Calu3 (cell line): Measurements from ENCODE around the gene LYPLA2. TPM values are rescaled to one million over a fixed set of nuclear protein-coding genes. Genes with fewer than 3 reads are reported as not detected.

Experiments
- BruUV-seq: library from RNA; stranded (reverse); fragments of 400-500 nt; replicated peaks from 2 replicates; lab custom pipeline; 2021; lab: Mats Ljungman, UMichigan
- CTCF ChIA-PET: fragments of 300-600 bp; sonication (Branson Sonifier 250); formaldehyde crosslinking; loops from one replicate; lab custom pipeline; 2022; ENCODE audit warnings: antibody characterized with exemption; lab: Charles Lee
- DNase-seq: peaks from one replicate; pipeline ENCODE4 v3.0.0; 2022
- H3K27ac Mint-ChIP-seq: one replicate; pipeline ENCODE4 v1.8.0; 2022; ENCODE audit warnings: mixed read lengths; ENCODE audit not compliant: unreplicated experiment
- H3K27me3 Mint-ChIP-seq: one replicate; pipeline ENCODE4 v1.8.0; 2022; ENCODE audit warnings: mixed read lengths; ENCODE audit not compliant: unreplicated experiment
- H3K36me3 Mint-ChIP-seq: one replicate; pipeline ENCODE4 v1.8.0; 2022; ENCODE audit warnings: mild to moderate bottlenecking, moderate library complexity, mixed read lengths; ENCODE audit not compliant: insufficient read depth, unreplicated experiment
- H3K4me1 Mint-ChIP-seq: one replicate; pipeline ENCODE4 v1.8.0; 2022; ENCODE audit warnings: mild to moderate bottlenecking, low read depth, mixed read lengths; ENCODE audit not compliant: unreplicated experiment
- H3K4me3 Mint-ChIP-seq: one replicate; pipeline ENCODE4 v1.8.0; 2022; ENCODE audit warnings: mild to moderate bottlenecking, low read depth, moderate library complexity, mixed read lengths; ENCODE audit not compliant: unreplicated experiment
- H3K9me3 Mint-ChIP-seq: one replicate; pipeline ENCODE4 v1.8.0; 2022; ENCODE audit warnings: low read depth, mixed read lengths; ENCODE audit not compliant: unreplicated experiment
- intact Hi-C: fragments of 100-400 bp; cut with micrococcal nuclease; formaldehyde crosslinking; loops from one replicate; pipeline ENCODE4 v1.10.0; 2022; ENCODE audit not compliant: unreplicated experiment
- total RNA-seq: library from RNA; stranded (reverse); gene quantifications from 2 replicates; pipeline ENCODE4 v1.2.3, GENCODE V29; 2022
- TF ChIP-seq, protein P1 (sequence below): fragments of 200-600 bp; IDR thresholded peaks from one replicate; pipeline ENCODE4 v1.8.0; 2022; ENCODE audit warnings: antibody characterized with exemption; ENCODE audit not compliant: unreplicated experiment

Gene LYPLA2
- total RNA-seq, 1 experiment from 2014 or later, result 52.0 TPM

DNA sequence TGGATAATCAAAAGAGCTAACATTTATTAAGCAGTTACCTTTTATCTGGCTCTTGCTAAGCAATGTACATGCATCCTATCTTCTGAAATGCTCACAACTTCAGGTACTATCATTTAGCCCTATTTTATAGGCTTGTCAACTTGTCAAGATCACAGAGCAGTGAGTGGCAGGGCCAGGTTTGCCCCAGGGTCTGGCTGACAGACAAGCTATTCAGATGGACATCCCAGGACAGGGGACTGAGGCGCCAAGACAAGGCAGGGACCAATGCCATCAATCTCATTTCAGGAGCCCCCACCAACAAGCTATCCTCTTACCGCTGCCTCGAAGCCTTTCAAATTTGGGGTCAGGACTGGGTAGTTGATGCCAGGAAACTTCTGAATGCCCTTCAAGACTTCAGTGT is 25.4 kb downstream of the LYPLA2 start:
- no peak for DNase-seq
- CTCF ChIA-PET, result interaction anchor here (0.7 kb wide), 1 partner anchor 9 kb away, joined by 3 read pairs; no protein-coding TSS in a partner anchor
- intact Hi-C loops, result loop anchor here (10.0 kb wide), 1 partner anchor 48 kb away; the partner anchor contains the start of gene FUCA1

DNA sequence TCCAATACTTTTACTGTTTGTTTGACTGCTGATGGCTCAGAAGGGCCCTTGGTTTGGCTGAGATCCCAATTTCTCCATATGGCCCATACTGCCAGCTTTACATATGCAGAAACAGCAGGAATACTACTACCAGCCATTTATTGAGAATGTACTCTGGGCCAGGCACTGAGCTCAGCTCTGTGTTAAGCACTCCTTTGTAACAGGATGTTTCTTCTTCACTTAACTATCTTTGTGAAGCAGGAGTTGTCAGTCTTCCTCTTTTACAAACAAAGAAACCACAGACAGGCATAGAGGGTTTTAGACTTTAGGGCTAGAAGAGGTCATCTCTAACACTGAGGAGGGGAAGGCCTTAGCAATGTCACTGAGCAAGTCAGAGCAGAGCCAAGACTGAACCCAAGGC is 26.0 kb downstream of the LYPLA2 start:
- TF ChIP-seq, protein P1, sequence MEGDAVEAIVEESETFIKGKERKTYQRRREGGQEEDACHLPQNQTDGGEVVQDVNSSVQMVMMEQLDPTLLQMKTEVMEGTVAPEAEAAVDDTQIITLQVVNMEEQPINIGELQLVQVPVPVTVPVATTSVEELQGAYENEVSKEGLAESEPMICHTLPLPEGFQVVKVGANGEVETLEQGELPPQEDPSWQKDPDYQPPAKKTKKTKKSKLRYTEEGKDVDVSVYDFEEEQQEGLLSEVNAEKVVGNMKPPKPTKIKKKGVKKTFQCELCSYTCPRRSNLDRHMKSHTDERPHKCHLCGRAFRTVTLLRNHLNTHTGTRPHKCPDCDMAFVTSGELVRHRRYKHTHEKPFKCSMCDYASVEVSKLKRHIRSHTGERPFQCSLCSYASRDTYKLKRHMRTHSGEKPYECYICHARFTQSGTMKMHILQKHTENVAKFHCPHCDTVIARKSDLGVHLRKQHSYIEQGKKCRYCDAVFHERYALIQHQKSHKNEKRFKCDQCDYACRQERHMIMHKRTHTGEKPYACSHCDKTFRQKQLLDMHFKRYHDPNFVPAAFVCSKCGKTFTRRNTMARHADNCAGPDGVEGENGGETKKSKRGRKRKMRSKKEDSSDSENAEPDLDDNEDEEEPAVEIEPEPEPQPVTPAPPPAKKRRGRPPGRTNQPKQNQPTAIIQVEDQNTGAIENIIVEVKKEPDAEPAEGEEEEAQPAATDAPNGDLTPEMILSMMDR, result no peak
- no peak overlapping the region for H3K4me3 Mint-ChIP-seq
- no peak overlapping the region for H3K27ac Mint-ChIP-seq
- no peaks in the 10 kb centered on the region for H3K36me3 Mint-ChIP-seq
- no peaks in the 10 kb centered on the region for H3K4me1 Mint-ChIP-seq
- no peaks in the 10 kb centered on the region for H3K27me3 Mint-ChIP-seq
- intact Hi-C loops, result loop anchor here (10.0 kb wide), 1 partner anchor 48 kb away; the partner anchor contains the start of gene FUCA1
- no peak for DNase-seq
- H3K9me3 Mint-ChIP-seq, result no peaks in the 10 kb centered on the region
- BruUV-seq, result no TSS peak
- CTCF ChIA-PET, result no interaction called here

More for the DNA sequence above, 25.4 kb downstream of the LYPLA2 start:
- Mint-ChIP-seq H3K4me1 (no peaks in the 10 kb centered on the region), H3K9me3 (no peaks in the 10 kb centered on the region), H3K27ac (no peak overlapping the region), H3K36me3 (no peaks in the 10 kb centered on the region), H3K27me3 (no peaks in the 10 kb centered on the region), H3K4me3 (no peak overlapping the region)
- TF ChIP-seq, protein P1, result no peak
- no TSS peak for BruUV-seq

DNA sequence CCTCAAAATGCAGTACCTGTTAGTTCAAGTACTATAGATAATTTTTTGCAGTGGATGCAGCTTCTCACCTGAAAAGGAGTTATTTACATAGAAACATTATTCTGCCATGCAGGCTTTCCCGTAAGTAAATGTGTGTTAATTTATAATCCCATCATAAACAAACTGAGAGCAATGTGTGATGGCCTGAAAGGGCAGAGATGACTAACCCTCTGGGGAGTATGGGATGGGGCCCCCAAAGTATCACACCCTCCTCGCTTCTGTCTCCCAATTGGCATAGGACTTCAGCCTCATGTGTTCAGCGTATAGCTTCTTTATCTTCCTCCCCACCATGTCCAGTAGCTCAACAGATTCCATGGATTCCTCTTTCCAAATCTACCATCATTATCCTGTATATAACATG is 26.7 kb downstream of the LYPLA2 start:
- TF ChIP-seq, protein P1, result no peak
- H3K36me3 Mint-ChIP-seq, result no peaks in the 10 kb centered on the region
- H3K27me3 Mint-ChIP-seq, result no peaks in the 10 kb centered on the region
- DNase-seq, result no peak
- H3K9me3 Mint-ChIP-seq, result no peaks in the 10 kb centered on the region
- no peak overlapping the region for H3K27ac Mint-ChIP-seq
- BruUV-seq, result no TSS peak
- H3K4me3 Mint-ChIP-seq, result no peak overlapping the region
- intact Hi-C loops, result loop anchor here (10.0 kb wide), 1 partner anchor 47 kb away; the partner anchor contains the start of gene FUCA1
- CTCF ChIA-PET, result no interaction called here
- H3K4me1 Mint-ChIP-seq, result no peaks in the 10 kb centered on the region

DNA sequence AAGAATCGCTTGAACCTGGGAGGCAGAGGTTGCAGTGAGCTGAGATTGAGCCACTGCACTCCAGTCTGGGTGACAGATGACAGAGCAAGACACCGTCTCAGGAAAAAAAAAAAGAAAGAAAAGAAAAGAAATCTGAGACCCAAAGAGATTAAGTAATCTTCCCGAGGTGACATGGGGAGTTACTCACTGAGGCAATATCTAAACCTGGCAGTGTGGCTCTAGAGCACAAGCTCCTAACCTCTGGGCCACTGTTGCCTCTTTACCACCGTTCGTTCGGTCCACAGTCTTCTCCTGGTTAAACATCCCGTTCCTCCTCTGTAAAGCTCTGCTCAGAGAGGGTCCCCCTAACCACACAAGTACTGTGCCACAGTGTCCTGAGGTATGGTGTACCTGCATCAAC is 32.8 kb downstream of the LYPLA2 start:
- no TSS peak for BruUV-seq
- no peaks in the 10 kb centered on the region for H3K9me3 Mint-ChIP-seq
- H3K27ac Mint-ChIP-seq, result no peak overlapping the region
- no peaks in the 10 kb centered on the region for H3K4me1 Mint-ChIP-seq
- DNase-seq, result no peak
- H3K36me3 Mint-ChIP-seq, result peaks cover 17% of the 10 kb centered on the region
- CTCF ChIA-PET, result no interaction called here
- H3K27me3 Mint-ChIP-seq, result no peaks in the 10 kb centered on the region
- no peak overlapping the region for H3K4me3 Mint-ChIP-seq
- intact Hi-C loops, result no loop called here
- TF ChIP-seq, protein P1, result no peak
